ENCODE data around the gene PARD3B.
A peak's percentile ranks its signal among the peaks of the same experiment; 100 is the strongest.

PARD3B gene

DNA sequence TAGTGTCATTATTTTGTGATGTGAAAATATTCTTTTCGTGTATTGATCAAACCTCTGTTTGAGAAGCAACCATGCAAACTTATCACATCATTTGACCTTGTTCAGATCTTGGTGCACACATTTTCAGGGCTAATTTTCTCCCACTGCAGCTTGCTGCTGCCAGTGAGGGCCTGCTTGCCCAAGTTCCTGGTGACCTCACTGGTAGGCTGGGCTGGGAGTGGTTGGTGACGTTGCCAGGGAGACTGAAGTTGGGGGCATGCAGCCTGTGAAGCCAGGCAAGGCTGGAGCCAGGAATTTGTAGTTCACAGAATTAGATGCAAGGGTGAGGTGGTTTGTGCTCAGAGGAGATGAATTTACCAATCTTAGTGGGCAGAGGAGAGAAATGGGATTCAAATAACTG is 38.5 kb downstream of the PARD3B start:
- DNase-seq (ENCODE audit: insufficient read length, low spot score) (no peak), FAIRE-seq (no peak)

DNA sequence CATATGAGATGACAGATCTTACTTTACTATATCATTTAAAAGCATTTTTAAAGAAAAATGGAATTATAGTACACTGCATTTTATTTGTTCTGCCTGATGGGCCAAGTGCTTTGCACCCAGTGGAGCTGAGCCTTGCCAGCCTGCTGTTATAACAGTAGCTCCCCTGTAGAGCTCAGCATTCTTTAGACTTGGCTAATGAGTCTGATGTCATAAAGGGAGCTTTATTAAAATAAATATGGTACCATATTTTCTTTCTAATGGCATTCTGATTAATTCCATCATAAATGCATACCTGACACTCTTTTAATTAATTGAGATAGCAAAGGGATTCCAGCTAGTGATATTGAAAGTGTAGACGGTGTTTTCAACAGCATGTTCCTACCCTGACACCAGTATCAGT is 40.7 kb downstream of the PARD3B start:
- FAIRE-seq: no peak
- no peak for DNase-seq (ENCODE audit: insufficient read length, low spot score)
- TF ChIP-seq POLR2A (IDR thresholded peaks at IDR 0.05; ENCODE audit: low read depth, low read length): no peak

More for the DNA sequence above, 38.5 kb downstream of the PARD3B start:
- TF ChIP-seq POLR2A (IDR thresholded peaks at IDR 0.05; ENCODE audit: low read depth, low read length): no peak

DNA sequence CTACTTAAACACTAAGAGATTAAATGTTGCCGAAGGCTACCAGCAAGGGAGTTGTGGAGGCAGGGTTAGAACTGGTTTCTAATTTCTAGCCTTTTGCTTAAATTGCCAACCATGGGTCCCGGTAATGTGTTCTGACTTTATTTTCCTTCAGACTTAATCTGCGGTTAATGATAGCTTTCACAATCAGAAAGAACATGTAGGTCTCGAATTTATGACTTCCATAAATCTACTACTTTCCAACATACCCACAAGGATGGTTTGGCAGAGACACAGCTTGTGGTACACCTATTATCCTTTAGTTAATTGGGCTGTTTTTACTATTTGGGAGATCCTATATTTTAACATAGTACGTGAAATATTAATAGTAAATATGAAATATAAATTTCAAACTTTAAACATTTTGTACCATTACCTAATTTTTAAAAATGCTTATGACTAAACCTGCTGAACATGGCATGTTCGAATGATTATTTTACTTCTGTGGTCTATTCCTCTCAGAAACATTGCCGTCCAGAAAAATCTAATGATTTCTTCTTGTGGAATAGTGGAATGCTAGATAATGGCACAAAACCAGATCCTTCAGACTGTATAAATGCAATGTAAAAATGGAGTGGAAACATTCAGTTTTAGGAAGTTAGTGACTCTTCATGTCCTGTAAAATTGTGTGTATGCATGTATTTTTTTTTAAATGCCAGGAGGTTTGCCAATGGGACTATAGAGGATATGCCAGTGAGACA is 41.3 kb downstream of the PARD3B start:
- FAIRE-seq (no peak), DNase-seq (ENCODE audit: insufficient read length, low spot score) (no peak)
- no peak for TF ChIP-seq POLR2A (IDR thresholded peaks at IDR 0.05; ENCODE audit: low read depth, low read length)

DNA sequence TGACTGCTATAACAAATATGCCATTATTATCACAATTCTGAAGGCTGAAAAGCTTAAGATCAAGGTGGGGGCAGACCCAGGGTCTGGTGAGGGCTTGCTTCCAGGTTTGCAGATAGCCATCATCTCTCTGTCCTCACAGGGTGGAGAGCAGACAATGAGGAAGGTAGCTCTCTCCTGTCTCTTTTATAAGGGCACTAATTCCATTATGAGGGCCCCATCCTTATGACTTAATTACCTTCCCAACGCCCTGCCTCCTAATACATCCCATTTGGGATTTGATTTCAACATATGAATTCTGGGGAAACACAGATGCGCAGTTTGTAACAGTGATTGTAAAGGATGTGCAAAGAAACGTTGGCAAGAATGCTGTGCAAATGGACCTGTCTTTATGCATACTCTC is 44.8 kb downstream of the PARD3B start:
- DNase-seq (ENCODE audit: insufficient read length, low spot score) (no peak), FAIRE-seq (no peak)
- no peak for TF ChIP-seq POLR2A (IDR thresholded peaks at IDR 0.05; ENCODE audit: low read depth, low read length)

DNA sequence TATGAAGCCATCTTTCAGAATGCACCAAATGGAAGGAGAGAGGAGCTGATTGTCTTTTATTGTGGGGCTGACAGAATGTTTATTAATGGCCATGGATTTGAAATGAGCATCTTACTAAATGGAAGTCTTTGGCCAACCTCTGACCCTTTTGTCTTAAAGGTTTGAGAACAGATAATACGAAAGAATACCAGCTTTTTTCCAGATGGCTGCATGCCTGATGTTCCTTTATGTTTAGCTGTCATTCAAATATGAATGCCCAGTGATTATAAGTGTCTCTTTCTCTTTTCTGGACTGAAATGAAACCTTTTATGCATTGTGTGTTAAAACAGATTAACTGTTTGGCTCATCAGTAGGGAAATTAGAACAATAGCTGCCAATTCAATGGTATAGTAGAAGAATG is 46.0 kb downstream of the PARD3B start:
- no peak for TF ChIP-seq POLR2A (IDR thresholded peaks at IDR 0.05; ENCODE audit: low read depth, low read length)
- no peak for FAIRE-seq

DNA sequence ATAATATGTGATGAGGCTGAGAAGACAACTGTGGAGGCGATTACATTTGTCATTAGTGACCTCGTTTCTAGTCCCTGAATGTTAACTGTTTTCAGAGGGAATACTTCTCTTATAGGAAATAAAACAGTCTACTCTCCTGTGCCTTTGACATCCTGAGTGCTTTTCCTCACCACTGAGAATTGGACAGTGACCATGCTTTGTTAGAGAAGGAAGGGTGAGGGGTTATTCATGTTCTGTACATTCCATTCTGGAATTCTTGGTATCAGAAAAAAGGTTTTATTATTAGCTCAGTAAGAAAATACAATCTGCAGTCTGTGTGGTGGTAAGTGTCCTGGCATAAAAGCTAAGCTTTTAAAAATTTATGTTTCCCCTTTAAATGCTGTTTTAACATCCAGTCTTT is 58.8 kb downstream of the PARD3B start:
- DNase-seq (ENCODE audit: insufficient read length, low spot score) (no peak), FAIRE-seq (peak; percentile 23)
- TF ChIP-seq POLR2A (IDR thresholded peaks at IDR 0.05; ENCODE audit: low read depth, low read length): no peak

More for the DNA sequence above, 46.0 kb downstream of the PARD3B start:
- no peak for DNase-seq (ENCODE audit: insufficient read length, low spot score)

DNA sequence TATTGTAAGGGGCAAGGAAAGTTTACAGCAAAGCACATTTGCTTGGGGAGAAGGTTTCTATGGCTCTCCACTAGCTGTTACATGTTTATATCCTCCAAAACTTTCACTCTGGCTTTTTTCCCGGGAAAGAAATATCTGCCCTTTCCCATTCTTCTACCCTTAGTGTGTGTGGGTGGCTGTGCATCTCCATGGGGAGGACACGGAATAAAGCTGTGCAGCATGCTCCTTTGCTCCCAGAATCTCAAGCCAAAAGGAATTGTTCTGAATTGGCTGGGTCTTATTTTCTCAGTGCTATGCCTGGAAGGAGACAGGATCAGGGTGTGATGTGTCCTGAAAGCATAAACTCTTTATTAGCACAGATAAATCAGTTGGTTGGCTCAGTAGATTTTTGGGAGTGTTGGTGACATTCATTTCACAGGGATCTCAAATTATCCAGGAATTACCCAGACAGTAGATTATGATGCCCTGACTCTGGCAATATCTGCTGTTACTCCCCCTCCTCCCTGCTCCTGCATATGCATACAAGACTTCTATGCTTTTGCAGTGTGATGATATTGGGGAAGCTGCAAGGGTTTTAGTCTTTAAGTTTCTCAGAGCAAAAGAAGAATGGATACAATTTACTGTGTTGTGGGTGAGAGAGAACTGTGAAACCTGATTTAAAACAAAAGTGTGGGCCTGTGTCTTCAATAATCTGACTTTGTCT is 63.1 kb downstream of the PARD3B start:
- FAIRE-seq: no peak
- no peak for TF ChIP-seq POLR2A (IDR thresholded peaks at IDR 0.05; ENCODE audit: low read depth, low read length)
- DNase-seq (ENCODE audit: insufficient read length, low spot score): no peak

DNA sequence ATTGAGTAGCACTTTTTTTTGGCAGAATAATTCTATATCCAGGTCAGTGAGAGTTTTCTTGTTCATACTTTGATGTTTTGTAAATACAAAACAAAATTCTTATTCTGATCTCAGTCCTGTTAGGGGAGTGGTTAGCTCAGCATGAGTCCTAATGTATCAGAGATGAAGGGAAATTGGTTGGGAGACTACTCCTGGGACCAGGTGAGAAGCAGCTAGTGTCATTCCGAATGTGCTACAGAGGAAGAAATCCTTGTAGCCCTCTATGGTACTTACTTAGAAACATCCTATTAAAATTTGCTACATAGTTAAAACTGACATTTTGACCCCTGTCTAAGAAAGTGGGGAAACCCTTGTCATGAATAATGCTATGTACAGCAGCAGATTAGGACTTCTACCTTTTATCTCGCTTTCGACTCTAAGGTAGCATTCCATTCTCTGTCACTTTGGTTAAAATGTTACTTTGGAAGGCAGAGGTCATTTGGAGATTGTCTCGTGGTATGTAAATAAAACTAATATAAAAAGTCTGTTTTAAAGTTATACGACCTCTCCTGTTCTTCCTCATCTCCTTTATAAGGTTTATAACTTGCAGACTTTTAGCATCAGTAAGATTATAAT is 65.8 kb downstream of the PARD3B start:
- DNase-seq (ENCODE audit: insufficient read length, low spot score) (no peak), FAIRE-seq (no peak)
- no peak for TF ChIP-seq POLR2A (IDR thresholded peaks at IDR 0.05; ENCODE audit: low read depth, low read length)

DNA sequence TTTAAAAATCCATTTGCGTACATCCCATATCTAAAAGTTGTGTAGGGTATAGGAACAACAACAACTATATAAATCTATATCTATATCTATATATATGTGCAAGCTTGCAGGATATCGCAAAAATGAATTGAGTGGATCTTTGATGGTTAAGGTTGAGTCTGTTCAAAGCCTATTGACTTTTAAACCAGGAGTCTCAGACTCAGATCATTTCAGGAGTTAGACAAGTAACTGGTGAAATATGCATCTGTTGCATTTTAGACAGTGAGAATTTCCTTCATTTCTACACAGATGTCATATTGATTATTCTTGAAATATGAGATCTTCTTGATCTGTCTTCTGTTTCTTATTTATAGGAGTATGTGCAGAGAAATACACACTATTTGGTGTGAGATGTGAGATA is 66.5 kb downstream of the PARD3B start:
- no peak for FAIRE-seq
- no peak for TF ChIP-seq POLR2A (IDR thresholded peaks at IDR 0.05; ENCODE audit: low read depth, low read length)
- no peak for DNase-seq (ENCODE audit: insufficient read length, low spot score)

DNA sequence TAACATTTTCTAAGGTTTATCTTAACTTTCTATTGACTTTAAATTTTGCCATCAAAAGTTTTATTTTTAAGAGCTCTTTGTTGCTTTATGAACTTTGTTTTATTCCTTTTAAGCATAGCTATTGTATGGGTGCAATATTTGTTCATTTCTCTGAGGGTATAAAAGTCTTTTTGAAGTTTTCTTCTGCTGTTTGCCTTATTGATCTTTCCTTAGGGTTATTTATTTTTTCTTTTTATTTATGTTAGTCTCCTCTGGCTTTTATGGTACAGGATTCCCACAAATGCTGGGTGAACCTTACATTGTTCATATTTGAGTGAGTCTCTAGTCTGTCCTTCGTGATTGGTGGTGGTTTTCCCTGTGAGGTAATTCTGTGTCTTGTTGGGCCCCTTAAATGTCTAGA is 68.4 kb downstream of the PARD3B start:
- TF ChIP-seq POLR2A (IDR thresholded peaks at IDR 0.05; ENCODE audit: low read depth, low read length): no peak
- FAIRE-seq: no peak
- DNase-seq (ENCODE audit: insufficient read length, low spot score): no peak

DNA sequence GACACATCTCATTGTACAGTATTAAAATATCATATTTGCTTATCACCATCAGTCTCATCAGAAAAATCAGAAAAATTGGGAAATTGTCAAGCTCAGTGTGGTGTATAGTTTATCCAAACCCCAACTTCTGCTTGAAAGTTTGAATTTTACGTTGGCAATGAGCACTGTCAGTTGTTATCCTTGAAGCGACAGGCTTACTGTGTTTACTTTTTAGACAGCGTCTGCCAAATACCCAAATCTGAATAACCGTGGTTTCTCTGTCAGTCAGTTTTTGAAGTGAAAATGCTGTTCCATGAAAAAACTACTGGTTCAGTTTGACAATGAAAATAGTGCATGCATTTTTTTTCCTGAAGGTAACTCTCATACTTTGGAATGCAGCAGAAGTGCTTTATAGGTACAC is 70.2 kb downstream of the PARD3B start:
- no peak for FAIRE-seq
- TF ChIP-seq POLR2A (IDR thresholded peaks at IDR 0.05; ENCODE audit: low read depth, low read length): no peak
- DNase-seq (ENCODE audit: insufficient read length, low spot score): no peak

DNA sequence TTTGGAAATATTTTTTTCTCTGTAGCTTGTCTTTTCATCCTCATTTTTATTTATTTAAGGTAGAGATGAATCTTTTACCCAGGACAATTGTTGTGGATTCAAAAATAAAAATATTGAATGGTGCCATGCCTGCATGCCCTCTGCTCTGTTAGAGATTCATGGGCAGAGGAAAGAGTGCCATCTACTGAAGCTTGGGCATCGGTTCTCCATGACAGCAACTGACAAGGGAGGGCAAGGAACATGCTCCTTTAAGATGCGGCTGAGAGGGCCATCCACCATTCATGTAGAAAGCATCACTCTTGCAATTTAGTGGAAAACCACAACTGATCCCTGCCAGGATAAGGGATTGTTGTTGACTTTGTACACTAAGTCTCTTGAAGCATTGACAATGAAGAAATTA is 79.9 kb downstream of the PARD3B start:
- FAIRE-seq (peak; percentile 45), DNase-seq (ENCODE audit: insufficient read length, low spot score) (no peak)
- TF ChIP-seq POLR2A (IDR thresholded peaks at IDR 0.05; ENCODE audit: low read depth, low read length): no peak

DNA sequence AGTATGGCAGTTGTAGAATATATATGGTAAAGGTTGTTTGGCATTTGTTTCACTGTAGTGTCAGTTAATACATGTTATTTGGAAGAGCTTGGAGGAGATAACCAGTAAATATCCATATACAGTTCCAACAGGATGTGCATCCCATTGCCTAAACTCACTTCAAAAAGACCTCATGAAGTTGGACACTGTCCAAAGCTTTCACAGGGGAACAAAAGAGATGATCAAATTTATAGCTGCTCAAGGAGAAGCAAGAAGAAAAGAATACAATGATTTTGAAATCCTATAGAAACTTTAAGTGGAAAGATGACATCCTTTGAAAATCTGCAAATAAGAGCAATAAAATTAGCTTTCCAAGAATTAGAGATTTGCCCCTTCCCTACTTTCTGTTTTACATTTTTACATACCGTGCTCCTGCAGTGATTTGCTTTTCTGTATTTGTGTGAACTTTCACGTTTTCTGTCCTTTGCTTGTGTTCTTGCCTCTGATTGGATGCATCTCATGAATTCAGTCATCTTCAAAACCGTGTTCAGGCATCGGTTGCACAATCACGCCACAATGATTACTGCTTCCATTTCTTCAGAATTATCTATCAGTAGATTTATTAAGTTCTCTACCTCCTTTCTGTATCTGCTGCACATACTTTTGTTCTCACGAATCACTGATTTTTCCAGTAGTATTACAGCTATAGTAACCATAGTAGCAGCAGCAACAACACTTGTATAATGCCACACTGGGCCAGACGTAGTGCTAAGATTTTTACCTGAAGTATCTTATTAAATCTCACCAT is 83.8 kb downstream of the PARD3B start:
- no peak for TF ChIP-seq POLR2A (IDR thresholded peaks at IDR 0.05; ENCODE audit: low read depth, low read length)
- DNase-seq (ENCODE audit: insufficient read length, low spot score): no peak
- FAIRE-seq: no peak

DNA sequence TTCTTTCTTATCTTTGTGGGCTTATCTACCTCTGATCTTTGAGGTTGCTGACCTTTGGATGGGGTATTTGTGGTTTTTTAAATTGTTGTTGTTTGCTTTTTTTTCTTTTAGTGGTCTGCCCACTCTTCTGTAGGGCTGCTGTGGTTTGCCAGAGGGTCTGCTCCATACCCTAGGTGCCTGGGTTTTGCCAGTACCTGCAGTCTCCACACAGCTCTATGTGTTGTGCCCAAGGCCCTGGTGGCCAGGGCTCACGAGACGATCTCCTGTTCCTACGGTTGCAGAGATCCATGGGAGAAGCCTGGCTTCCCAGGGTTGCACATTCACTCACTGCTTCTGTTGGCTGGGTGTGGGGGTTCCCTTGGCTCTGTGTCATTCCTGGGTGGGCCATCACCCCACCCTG is 87.1 kb downstream of the PARD3B start:
- FAIRE-seq: no peak
- no peak for DNase-seq (ENCODE audit: insufficient read length, low spot score)
- no peak for TF ChIP-seq POLR2A (IDR thresholded peaks at IDR 0.05; ENCODE audit: low read depth, low read length)
